Thyroid gland (tissue), 4 donors: ENCODE measurements around the gene TMEM161A.
"Not testable (repeated sequence)": the region's sequence is repeated elsewhere in the genome, so short reads cannot be mapped to it uniquely, and the experiment has no call there.

Source experiments
- CTCF ChIP-seq, 6 experiments: fragments of 200-600 bp in 3 of 6; fragments of 450-650 bp in 3 of 6; sonication (generic) in 3 of 6; IDR thresholded peaks; one replicate each; pipeline ENCODE4 v1.5.1; 2016 to 2019; ENCODE audit warnings: antibody characterized with exemption in 6 of 6, mild to moderate bottlenecking in 2 of 6, inconsistent platforms in 1 of 6, moderate library complexity in 1 of 6
- POLR2A ChIP-seq, 2 donors: fragments of 450-650 bp; IDR thresholded peaks; one replicate each; pipeline ENCODE4 v1.6.1; 2017; ENCODE audit warnings: antibody characterized with exemption in 2 of 2, mild to moderate bottlenecking in 2 of 2, moderate library complexity in 1 of 2

GRCh38 chr19:19135713-19136112 lies 2.6 kb downstream of the TMEM161A start:
- TF ChIP-seq CTCF, POLR2A (IDR thresholded peaks at IDR 0.05): not testable (repeated sequence)
